MM.1S (cell line): Measurements from ENCODE around the gene HIGD2B.

ENCODE experiments used
- DNase-seq: peaks from one replicate; pipeline ENCODE4 v3.0.0-alpha.2; 2015
- H2AFZ ChIP-seq: fragments of 300-600 bp; sonication (generic); 2 replicates; pipeline ENCODE4 v1.6.0; 2016; ENCODE audit warnings: antibody characterized with exemption, low read length
- H3F3A ChIP-seq: fragments of 300-600 bp; sonication (generic); 2 replicates; pipeline ENCODE4 v1.6.1; 2016; ENCODE audit warnings: mild to moderate bottlenecking, antibody characterized with exemption, low read length, moderate library complexity, mixed read lengths; ENCODE audit not compliant: insufficient read depth
- H3K27ac ChIP-seq: fragments of 300-600 bp; sonication (generic); 2 replicates; pipeline ENCODE4 v1.5.1; 2016; ENCODE audit warnings: mild to moderate bottlenecking, low read length
- H3K27me3 ChIP-seq: fragments of 300-600 bp; sonication (generic); replicated peaks from 2 replicates; pipeline ENCODE4 v1.6.0; 2016; ENCODE audit warnings: low read length; ENCODE audit not compliant: insufficient read depth
- H3K36me3 ChIP-seq: fragments of 300-600 bp; sonication (generic); replicated peaks from 2 replicates; pipeline ENCODE4 v1.6.1; 2016; ENCODE audit warnings: mild to moderate bottlenecking, low read length, mixed read lengths; ENCODE audit not compliant: insufficient read depth
- H3K4me1 ChIP-seq: fragments of 300-600 bp; sonication (generic); 2 replicates; pipeline ENCODE4 v1.6.1; 2016; ENCODE audit warnings: low read length, mixed read lengths
- H3K4me2 ChIP-seq: fragments of 300-600 bp; sonication (generic); 2 replicates; pipeline ENCODE4 v1.6.0; 2016; ENCODE audit warnings: low read depth, low read length
- H3K4me3 ChIP-seq: fragments of 300-600 bp; sonication (generic); 2 replicates; pipeline ENCODE4 v1.5.1; 2016; ENCODE audit warnings: low read length, mixed read lengths
- H3K79me2 ChIP-seq: fragments of 300-600 bp; sonication (generic); 2 replicates; pipeline ENCODE4 v1.6.1; 2016; ENCODE audit warnings: mixed run types, low read length, mixed read lengths
- H3K9ac ChIP-seq: fragments of 300-600 bp; sonication (generic); 2 replicates; pipeline ENCODE4 v1.6.1; 2016; ENCODE audit warnings: low read length, mixed read lengths
- H3K9me2 ChIP-seq: fragments of 300-600 bp; sonication (generic); replicated peaks from 2 replicates; pipeline ENCODE4 v1.6.1; 2016; ENCODE audit warnings: mild to moderate bottlenecking, low read length, mixed read lengths; ENCODE audit not compliant: insufficient read depth
- H3K9me3 ChIP-seq: fragments of 300-600 bp; sonication (generic); replicated peaks from 2 replicates; pipeline ENCODE4 v1.6.1; 2016; ENCODE audit warnings: mild to moderate bottlenecking, low read length, mixed read lengths; ENCODE audit not compliant: insufficient read depth
- H4K20me1 ChIP-seq: fragments of 300-600 bp; sonication (generic); 2 replicates; pipeline ENCODE4 v1.6.1; 2016; ENCODE audit warnings: mild to moderate bottlenecking, low read length, moderate library complexity, mixed read lengths; ENCODE audit not compliant: insufficient read depth
- EZH2 ChIP-seq: fragments of 300-600 bp; sonication (generic); optimal IDR thresholded peaks from 2 replicates; pipeline ENCODE3; 2017; ENCODE audit warnings: low read depth, mild to moderate bottlenecking, antibody characterized with exemption, low read length, mixed read lengths
- EZH2phosphoT487 ChIP-seq: fragments of 300-600 bp; sonication (generic); IDR thresholded peaks from 2 replicates; pipeline ENCODE4 v1.6.1; 2018; ENCODE audit warnings: antibody characterized with exemption, low read length
- TF ChIP-seq, protein P1 (sequence below): fragments of 300-600 bp; sonication (generic); IDR thresholded peaks from 2 replicates; pipeline ENCODE4 v1.5.1; 2016; ENCODE audit warnings: antibody characterized with exemption, low read length, mixed read lengths

HIGD2B gene, protein sequence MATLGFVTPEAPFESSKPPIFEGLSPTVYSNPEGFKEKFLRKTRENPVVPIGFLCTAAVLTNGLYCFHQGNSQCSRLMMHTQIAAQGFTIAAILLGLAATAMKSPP

DNA sequence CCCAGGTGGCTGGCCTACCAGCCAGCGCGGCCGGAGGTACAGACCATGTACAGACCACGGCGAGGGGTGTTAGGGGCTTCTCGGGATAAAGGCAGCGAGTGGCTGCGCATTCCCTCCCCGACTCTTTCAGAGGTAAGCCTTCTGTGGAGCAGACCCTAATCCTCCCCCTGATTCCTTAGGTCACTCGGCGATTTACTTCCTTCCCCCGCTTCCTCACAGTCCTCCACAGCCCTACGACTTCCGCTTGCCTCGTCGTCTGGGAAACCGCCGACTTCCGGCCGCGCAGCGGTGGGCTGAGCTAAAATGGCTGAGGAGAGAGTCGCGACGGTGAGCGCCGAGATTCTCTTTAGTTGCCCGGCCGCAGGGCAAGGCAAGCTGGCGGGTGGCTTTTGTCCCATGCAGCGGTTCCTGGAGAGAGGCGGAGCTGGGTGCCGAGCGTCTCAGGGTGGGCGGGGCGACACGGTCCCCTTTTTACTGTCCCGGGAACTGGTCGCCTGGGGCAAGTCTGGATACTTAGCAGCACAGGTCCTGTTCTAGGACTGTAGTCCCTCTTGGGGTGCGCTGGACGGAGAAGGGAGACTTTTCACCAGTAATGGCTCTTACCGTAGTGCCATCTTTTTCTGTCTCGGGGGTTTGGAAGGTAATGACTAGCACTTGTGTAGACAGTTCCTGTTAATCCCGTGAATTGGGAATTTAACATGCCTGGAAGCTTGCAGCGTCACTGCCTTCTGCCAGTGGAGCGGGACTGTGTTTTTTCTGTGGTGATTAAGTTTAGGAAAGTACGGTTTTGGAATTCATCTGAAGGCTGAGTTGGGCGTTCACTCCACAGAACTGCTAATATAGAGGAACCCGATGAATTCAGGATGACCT lies at the start of gene HIGD2B, which contains the start of gene BBS4:
Gene HIGD2B (minus strand): TSS at position 258 of the 870 bp plus-strand sequence. CDS start 9,808 bp downstream, outside the sequence.
Gene BBS4 (plus strand): TSS at position 283 of the 870 bp plus-strand sequence. CDS start 21 bp downstream, at position 304.
- Histone ChIP-seq H4K20me1 (no peaks in the 10 kb centered on the region), H2AFZ (peak within 1 kb of the TSS; percentile 99), H3K4me3 (peak within 1 kb of the TSS; percentile 72), H3F3A (peaks cover 19% of the 10 kb centered on the region), H3K4me1 (peaks cover 6% of the 10 kb centered on the region; the same call in 1 of the 2 replicates), H3K79me2 (no peaks in the 10 kb centered on the region), H3K9ac (peak within 1 kb of the TSS; percentile 81), H3K27me3 (no peaks in the 10 kb centered on the region), H3K36me3 (no peaks in the 10 kb centered on the region), H3K9me2 (no peaks in the 10 kb centered on the region), H3K4me2 (peak within 1 kb of the TSS; percentile 96), H3K27ac (peak within 1 kb of the TSS; percentile 85), H3K9me3 (no peaks in the 10 kb centered on the region)
- TF ChIP-seq, protein P1, sequence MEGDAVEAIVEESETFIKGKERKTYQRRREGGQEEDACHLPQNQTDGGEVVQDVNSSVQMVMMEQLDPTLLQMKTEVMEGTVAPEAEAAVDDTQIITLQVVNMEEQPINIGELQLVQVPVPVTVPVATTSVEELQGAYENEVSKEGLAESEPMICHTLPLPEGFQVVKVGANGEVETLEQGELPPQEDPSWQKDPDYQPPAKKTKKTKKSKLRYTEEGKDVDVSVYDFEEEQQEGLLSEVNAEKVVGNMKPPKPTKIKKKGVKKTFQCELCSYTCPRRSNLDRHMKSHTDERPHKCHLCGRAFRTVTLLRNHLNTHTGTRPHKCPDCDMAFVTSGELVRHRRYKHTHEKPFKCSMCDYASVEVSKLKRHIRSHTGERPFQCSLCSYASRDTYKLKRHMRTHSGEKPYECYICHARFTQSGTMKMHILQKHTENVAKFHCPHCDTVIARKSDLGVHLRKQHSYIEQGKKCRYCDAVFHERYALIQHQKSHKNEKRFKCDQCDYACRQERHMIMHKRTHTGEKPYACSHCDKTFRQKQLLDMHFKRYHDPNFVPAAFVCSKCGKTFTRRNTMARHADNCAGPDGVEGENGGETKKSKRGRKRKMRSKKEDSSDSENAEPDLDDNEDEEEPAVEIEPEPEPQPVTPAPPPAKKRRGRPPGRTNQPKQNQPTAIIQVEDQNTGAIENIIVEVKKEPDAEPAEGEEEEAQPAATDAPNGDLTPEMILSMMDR: no peak
- TF ChIP-seq EZH2phosphoT487 (no peak), EZH2 (no peak)
- peak; percentile 92 for DNase-seq

GRCh38 chr15:72735111-72735510 lies 49.1 kb upstream of the HIGD2B start:
- no peaks in the 10 kb centered on the region; the same call in 1 of the 2 replicates for H3K36me3 ChIP-seq

GRCh38 chr15:72733941-72734738 lies 48.2 kb upstream of the HIGD2B start:
- no peak overlapping the region for H3K27ac ChIP-seq
- H3K9me2 ChIP-seq: no peaks in the 10 kb centered on the region
- H3K36me3 ChIP-seq: no peaks in the 10 kb centered on the region; the same call in 1 of the 2 replicates
- no peak for DNase-seq
- H3K4me2 ChIP-seq: peak overlapping the region; percentile 34
- no peak overlapping the region for H3K4me3 ChIP-seq
- H3K4me1 ChIP-seq: peaks cover 39% of the 10 kb centered on the region
- no peak for TF ChIP-seq EZH2
- no peak for TF ChIP-seq EZH2phosphoT487
- TF ChIP-seq, protein P1: no peak
- H3K9ac ChIP-seq: no peak overlapping the region
- H3F3A ChIP-seq: peaks cover 9% of the 10 kb centered on the region
- H3K79me2 ChIP-seq: peaks cover 8% of the 10 kb centered on the region; the same call in 1 of the 2 replicates
- no peaks in the 10 kb centered on the region for H3K9me3 ChIP-seq
- no peaks in the 10 kb centered on the region for H4K20me1 ChIP-seq
- H2AFZ ChIP-seq: no peak overlapping the region
- H3K27me3 ChIP-seq: no peaks in the 10 kb centered on the region

More at GRCh38 chr15:72735111-72735510, 49.1 kb upstream of the HIGD2B start:
- H3K27me3 ChIP-seq: no peaks in the 10 kb centered on the region
- peaks cover 19% of the 10 kb centered on the region for H3F3A ChIP-seq
- H3K4me3 ChIP-seq: no peak overlapping the region
- H3K9me3 ChIP-seq: no peaks in the 10 kb centered on the region
- no peak for DNase-seq
- TF ChIP-seq, protein P1: no peak
- TF ChIP-seq EZH2: no peak
- no peak for TF ChIP-seq EZH2phosphoT487
- no peaks in the 10 kb centered on the region for H4K20me1 ChIP-seq
- no peak overlapping the region for H3K9ac ChIP-seq
- peaks cover 48% of the 10 kb centered on the region for H3K4me1 ChIP-seq
- no peak overlapping the region for H3K4me2 ChIP-seq
- peaks cover 11% of the 10 kb centered on the region; the same call in 1 of the 2 replicates for H3K79me2 ChIP-seq
- no peak overlapping the region for H3K27ac ChIP-seq
- H3K9me2 ChIP-seq: no peaks in the 10 kb centered on the region
- no peak overlapping the region for H2AFZ ChIP-seq
